ENCODE results near the gene NCOA7. TPM values are rescaled to one million over a fixed set of nuclear protein-coding genes. Genes with fewer than 3 reads are reported as not detected.
"Not testable (repeated sequence)": the region's sequence is repeated elsewhere in the genome, so short reads cannot be mapped to it uniquely, and the experiment has no call there.

NCOA7 gene
- total RNA-seq, 1 donor from 2014 or later: 59.0 TPM

DNA sequence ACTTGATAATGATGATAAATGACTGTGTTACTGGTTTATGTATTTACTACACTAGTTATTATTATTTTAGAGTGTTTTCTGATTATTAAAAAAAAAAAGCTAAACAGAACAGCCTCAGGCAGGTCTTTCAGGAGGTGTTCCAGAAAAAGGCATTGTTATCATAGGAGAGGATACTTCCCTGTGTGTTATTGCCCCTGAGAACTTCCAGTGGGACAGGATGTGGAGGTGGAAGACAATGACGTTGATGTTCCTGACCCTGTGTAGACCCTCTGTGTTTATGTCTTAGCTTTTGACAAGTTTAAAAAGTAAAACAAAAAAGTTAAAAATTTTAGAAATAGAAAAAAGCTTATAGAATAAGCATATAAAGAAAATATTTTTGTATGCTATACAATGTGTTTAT, 49.1 kb downstream of the NCOA7 start:
- no peak for DNase-seq (ENCODE audit: low read depth)

GRCh38 chr6:125841356-125842090, 50.8 kb downstream of the NCOA7 start:
- DNase-seq (ENCODE audit: low read depth): no peak

DNA sequence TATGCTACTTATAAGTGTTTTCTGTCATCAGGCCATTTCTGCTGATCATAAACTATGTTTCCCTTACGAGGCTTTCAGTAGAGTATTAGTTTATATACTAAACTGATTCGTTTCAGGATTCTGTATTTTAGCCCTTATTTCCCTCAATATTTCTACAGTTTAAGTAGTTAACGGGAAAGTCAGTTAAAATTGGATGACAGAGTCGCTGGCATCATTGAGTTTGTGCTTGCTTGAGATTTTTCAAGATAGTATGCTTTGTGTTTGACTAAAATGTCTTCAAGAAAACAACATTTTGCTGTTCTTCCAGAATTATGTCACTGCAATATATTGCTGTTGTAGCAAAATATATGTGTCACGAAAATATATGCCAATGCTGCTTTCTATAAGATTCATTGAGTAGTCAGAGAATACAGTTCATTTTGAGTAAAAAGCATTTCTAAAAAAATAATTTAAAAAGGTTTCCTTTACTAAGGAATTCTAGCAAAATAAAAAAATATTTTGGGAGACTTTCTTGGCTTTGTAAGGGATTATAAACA, 51.4 kb downstream of the NCOA7 start:
- no peak for DNase-seq (ENCODE audit: low read depth)

DNA sequence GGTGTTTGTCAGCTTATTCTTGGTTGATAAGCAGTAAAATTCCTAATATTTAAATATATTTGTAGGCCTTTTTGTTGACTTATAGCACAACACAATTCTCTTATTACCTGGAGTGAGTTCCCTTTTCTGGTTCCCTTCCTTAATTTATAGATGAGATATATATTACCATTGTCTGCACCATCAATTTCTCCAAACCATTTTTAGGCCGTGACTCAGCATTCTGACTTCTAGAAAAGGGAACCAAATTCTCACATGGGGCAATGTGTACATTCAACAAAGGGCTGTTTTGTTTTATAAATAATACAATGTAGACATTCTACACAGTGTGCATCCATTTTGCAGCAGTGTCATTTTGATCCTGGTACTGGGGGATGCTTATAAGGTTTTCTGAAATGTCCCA, 52.8 kb downstream of the NCOA7 start:
- no peak for DNase-seq (ENCODE audit: low read depth)

- DNase-seq (ENCODE audit: low read depth): no peak
Observed at GRCh38 chr6:125844989-125845388, 54.2 kb downstream of the NCOA7 start.

DNA sequence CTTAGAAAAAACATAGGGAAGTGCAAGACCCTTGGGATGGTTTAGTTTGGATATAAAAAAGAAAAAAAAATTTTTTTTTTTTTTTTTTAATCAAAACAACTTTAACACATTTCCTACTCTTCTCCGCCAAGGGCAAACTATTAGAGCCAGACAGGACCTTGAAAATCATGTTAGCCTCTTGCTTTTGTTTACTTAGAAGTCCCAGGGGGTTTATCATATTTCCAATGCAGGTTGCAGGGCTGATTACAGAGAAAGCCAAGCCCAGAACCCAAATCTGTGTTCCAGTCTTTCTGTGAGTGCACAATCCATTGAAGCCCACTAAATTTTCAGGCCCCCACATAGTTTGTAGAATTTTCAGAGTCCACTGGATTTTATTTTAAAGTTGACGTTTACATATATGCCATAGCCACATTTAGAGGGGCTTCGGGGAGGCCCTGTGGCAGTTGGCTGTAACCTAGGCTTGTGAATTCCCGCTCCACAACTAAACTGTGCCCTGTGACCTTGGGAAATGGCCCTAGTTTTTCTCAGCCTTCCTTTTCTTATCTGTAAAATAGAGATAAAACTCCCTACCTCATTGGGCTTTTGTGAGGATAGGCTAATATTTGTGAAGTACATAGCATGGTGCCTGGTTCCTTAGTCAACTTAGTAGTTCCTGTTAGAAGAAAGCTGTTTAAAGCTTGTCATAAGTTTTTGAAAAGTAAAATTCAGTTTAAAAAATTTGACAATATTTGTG, 55.7 kb downstream of the NCOA7 start:
- DNase-seq (ENCODE audit: low read depth): no peak

DNA sequence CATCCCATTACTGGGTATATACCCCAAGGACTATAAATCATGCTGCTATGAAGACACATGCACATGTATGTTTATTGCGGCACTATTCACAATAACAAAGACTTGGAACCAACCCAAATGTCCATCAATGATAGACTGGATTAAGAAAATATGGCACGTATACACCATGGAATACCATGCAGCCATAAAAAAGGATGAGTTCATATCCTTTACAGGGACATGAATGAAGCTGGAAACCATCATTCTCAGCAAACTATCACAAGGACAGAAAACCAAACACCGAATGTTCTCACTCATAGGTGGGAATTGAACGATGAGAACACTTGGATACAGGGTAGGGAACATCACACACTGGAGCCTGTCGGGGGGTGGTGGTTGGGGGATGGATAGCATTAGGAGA, 57.5 kb downstream of the NCOA7 start:
- DNase-seq (ENCODE audit: low read depth): not testable (repeated sequence)

DNA sequence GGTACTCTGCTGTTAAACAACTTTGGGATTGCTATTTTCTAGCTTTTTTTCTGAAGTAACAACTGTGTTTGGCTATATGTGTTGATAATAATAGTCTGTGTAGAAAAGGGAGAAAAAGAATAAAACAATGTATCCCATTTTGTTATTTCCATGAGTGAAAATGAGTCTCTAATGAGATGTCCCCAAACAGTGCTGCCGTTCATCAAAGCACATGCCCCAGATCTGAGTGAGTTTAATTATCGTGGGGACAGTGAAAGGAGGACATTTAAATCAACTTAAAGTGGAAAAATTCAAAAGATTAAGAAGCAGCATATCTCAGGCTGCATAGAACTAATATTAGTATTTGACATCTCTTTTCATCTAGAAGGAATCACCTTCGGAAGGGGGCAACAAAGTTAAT, 59.6 kb downstream of the NCOA7 start:
- DNase-seq (ENCODE audit: low read depth): no peak

- no peak for DNase-seq (ENCODE audit: low read depth)
Observed at GRCh38 chr6:125852587-125852986, 61.8 kb downstream of the NCOA7 start.

GRCh38 chr6:125853168-125853567, 62.4 kb downstream of the NCOA7 start:
- DNase-seq (ENCODE audit: low read depth): no peak

DNA sequence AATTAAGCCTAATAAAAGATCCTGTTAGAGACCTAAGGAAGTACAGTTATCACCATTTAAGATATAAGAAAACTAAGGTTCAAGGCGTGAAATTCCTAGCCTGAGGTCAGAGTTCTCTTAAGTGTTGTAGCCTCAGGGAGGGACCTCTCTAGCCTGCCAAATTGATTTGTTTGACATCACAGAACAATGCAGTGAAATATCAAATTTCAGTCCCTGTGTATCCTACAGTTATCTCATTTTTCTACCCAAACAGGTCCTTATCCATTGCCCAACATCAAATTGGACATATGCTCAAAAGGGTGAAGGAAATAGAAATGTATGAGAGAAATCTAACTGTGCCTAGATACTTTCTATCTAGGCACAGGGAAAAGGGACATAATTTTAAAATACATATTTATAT, 63.0 kb downstream of the NCOA7 start:
- no peak for DNase-seq (ENCODE audit: low read depth)

DNA sequence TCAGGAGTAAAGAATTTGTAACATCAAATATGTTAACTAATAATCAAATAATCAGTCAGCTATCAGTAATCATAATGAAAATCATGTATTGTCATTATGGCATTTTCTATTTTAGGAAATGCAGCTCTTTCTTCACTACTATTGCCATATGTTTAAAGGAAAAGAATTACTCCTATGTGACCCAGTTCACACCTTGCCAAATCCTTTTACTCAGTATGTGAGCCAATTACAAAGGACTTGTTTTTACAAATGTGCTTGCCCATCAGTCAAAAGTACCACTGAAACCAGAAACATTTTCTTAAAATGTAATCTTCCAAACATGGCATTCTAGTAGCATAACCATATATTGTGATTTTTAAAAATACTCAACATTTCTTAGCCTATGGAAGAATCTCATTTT, 63.6 kb downstream of the NCOA7 start:
- no peak for DNase-seq (ENCODE audit: low read depth)

- no peak for DNase-seq (ENCODE audit: low read depth)
Observed at GRCh38 chr6:125855783-125856182, 65.0 kb downstream of the NCOA7 start.

GRCh38 chr6:125857846-125858245, 67.1 kb downstream of the NCOA7 start:
- no peak for DNase-seq (ENCODE audit: low read depth)

DNA sequence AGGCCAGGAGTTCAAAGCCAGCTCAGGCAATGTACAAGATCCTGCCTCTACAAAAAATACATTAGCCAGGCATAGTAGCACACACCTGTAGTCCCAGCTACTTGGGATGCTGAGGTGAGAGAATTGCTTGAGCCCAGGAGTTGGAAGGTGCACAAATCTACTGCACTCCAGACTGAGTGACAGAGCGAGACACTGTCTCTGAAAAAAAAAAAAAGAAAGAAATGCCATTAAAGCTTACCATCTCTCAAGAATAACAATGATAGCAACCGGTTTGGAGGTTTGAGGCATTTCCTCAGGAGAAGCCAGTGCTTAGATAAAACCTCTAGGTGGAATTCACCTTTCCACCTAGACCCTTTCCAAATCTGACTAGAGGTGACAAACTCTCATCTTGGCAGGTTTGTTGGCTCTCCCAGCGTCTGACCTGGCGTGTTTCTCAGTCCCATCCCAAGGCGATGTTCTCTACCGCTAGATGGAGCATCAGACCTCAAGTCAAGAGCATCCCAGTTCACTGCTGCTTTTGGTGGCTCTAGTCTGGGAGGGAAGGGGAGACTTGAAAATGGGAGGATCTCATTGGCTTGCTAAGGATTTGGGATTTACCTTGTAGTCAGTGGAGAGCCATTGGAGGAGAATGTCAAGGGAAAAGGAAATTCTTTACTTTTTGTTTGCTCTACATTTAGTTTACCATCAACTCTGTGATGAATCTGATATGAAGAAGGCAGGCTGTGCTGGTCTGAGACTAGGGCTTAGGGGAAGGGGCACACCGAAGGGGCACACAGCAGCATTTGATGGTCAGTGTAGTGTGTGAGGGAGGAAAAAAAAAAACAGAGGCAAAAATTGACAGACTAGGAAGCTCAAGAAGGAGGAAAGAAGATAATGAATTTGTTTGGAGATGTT, 67.9 kb downstream of the NCOA7 start:
- DNase-seq (ENCODE audit: low read depth): peak; percentile 72

- DNase-seq (ENCODE audit: low read depth): no peak
Observed at GRCh38 chr6:125859727-125860126, 69.0 kb downstream of the NCOA7 start.

DNA sequence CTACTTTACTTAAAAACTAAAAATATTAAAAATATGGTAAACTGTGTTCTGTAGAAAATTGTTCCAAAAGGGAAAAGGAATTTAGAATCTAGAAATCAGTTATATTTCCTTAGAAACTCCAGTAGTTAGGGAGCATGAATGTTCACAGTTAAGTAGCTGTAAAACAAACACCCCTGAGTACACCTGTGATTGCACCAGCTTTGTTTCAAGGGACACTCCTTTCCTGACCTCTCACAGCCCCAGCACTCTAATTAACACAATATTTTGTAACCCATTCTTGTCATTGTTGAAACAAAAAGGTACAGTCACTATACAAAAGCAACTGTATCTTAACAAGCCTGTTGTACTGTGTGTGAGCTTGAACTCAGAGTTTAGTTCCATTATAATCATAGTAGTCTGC, 72.3 kb downstream of the NCOA7 start:
- peak; percentile 26 for DNase-seq (ENCODE audit: low read depth)

DNA sequence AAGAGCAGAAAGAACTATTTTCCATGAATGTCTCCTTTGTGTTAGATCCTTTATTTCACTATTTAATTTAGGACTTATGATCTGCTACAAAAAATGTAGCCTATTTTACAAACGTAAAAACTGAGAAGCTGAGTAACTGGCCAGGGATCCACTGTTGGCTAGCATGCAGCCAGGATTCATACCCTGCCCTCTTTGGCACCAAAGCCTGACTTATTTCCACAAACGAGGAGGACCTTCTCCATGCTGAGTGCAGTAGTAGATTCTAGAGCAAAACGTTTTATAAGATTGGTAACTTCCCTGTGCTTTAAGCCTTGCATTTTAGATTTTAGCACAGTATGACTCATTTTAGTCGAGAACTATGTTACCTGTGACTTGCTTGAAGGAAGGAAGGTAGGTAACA, 74.3 kb downstream of the NCOA7 start:
- DNase-seq (ENCODE audit: low read depth): no peak

DNA sequence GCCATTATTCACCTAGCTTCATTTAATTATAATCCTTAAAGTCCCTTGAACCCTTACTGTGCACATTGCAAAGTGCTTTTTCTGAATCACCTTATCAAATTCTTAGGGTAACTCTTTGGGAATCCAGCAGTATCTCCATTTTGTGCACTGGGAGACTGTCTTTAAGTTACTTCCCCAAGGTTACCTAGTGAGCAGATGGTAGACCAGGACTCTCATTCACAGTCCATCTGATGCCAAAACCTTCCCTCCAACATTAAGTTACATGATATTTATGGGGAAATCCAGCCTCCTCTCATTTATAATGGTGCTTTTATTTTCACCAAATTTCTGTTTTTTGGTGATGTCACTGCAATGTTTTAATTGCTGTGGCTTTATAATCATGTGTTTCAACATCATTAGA, 75.7 kb downstream of the NCOA7 start:
- DNase-seq (ENCODE audit: low read depth): no peak

DNA sequence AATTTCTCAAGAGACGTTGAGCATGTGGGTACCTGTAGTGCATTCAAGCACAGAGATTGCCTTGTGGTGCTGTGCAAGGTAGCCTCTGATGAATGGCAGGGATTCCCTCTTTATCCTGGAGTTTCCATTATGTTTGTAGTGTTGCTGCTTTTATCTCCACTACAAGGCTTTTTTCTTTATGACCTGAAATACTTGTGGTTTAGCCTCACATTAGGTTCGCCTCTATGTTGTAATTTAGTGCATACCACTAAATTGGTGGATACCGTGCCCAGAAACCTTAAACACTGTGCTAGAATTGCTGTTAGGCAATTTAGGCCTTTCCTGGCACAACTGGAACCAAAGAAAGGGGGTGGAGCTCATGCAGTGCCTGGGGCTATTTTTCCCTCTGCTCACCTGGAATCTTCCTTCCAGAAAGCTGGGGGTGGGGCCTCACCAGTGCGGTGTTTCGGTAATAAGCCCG, 76.8 kb downstream of the NCOA7 start:
- DNase-seq (ENCODE audit: low read depth): peak; percentile 99

DNA sequence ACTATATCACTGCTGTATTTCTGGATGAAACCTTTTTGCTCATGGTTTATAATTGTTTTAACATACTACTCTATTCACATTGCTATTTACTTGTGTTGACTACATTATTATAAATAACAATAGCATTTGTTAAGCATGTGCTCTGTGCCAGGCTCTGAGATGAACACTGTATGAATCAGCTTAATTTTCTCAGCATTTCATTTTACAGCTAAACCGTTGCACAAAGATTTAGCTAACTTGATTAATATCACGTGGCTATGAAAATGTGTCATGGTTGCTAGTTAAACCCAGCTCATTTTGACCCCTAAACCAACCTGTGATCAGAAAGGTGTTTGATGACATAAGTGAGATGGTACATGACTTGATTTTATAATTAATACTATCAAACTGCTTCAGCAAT, 77.5 kb downstream of the NCOA7 start:
- DNase-seq (ENCODE audit: low read depth): peak; percentile 28

Data from renal cortical epithelial cell (primary cell).